Kidney glomerular epithelial cell (primary cell): ENCODE data around the gene VSIG10L2.
A peak's percentile ranks its signal among the peaks of the same experiment; 100 is the strongest.

Source experiments
- DNase-seq: peaks from one replicate; lab custom pipeline; 2025; lab: John Stamatoyannopoulos, UW

The VSIG10L2 gene

DNA sequence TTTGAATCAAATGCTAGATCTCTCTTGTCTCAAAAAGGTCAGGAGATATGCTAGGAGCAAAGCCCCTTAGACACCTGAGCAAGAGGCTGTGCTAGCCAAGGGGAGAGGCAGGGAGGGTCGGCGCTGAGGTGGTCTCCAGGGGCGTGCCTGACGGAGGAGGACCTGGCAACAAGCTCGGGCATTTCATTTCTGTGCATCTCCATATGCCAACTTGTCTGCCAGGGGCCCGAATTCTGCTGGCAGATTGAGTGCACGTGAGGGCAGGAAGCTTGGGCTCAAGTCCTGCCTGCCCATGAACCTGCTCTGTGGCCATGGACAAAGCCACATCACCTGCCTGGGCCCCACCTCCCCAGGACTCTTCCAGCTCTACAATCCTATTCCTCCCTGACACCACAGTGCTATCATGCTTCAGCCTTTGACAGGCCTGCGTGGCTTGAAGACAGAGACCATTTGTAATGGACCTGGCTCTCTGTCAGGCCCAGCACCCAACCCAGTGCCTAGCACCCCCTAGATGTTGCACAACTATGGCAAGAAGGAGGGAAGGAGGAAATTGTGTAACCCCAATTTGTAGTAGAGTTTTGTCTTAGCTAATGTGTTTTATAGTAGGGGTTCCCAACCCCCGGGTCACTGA lies 16.3 kb upstream of the VSIG10L2 start:
- DNase-seq, result no peak

DNA sequence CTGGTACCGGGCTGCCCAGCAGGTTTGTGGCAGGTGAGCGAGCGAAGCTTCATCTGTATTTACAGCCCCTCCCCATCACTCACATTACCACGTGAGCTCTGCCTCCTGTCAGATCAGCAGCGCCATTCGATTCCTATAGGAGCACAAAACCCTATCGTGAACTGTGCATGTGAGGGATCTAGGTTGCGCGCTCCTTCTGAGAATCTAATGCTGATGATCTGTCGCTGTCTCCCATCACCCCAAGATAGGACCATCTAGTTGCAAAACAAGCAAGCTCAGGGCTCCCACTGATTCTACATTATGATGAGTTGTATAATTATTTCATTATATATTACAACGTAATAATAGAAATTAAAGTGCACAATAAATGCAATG lies 15.8 kb upstream of the VSIG10L2 start:
- DNase-seq, result no peak

DNA sequence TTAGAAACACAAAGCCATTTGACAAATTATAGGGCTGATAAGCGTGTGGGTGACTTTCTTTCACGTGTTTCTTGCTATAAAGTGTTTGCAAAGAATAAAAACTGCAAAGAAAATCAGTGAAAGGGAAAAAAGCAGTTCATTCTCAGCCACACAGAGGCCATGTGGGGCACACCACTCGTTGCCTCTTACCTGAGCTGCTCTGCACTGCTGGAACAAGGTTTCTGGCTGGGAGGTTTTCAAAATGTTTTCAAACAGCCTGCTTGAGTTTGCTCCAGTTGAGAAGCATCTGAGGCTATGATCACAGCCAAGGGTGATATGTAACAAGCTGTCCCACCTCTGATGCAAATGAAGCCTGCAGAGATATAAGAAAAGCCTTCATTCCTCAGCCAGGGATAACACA lies 14.7 kb upstream of the VSIG10L2 start:
- DNase-seq, result no peak

DNA sequence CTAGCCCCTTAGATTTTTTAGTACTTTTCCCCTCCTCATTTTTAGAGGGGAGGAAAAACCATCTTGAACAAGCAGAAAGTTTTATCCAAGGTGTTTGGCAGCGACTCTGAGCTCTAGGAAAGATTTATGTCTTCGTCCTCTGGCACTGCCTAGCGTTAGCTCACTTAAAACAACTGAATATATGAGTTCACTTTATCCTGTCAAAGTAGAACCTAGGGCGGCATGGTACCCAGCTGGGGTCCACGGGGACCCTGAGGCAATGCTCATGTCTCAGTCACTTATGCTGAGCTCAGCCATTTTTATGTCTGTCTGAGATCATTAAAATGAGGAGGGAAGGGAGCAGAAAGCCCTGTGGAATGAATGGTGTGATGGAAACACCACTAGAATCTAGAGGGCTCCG lies 14.2 kb upstream of the VSIG10L2 start:
- DNase-seq, result no peak

DNA sequence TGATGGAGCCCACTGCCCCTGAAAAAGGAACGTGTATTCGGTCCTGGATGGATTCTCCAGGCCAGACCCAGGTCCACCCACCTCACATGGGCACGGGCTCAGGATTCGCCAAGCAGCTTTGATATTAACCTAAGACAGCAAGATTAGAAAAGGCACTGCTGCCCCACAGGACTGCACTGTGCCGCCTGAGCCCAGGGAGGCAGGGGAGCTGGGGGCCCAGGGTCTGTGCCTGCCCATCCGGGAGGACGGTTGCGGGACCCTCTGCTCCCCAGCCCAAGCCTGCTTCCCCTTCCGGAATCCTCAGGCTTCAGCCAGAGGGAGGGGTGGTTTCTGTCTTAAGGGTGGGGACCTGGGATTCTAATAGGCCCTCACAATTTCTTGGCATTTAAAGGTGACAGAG lies 13.5 kb upstream of the VSIG10L2 start:
- no peak for DNase-seq

DNA sequence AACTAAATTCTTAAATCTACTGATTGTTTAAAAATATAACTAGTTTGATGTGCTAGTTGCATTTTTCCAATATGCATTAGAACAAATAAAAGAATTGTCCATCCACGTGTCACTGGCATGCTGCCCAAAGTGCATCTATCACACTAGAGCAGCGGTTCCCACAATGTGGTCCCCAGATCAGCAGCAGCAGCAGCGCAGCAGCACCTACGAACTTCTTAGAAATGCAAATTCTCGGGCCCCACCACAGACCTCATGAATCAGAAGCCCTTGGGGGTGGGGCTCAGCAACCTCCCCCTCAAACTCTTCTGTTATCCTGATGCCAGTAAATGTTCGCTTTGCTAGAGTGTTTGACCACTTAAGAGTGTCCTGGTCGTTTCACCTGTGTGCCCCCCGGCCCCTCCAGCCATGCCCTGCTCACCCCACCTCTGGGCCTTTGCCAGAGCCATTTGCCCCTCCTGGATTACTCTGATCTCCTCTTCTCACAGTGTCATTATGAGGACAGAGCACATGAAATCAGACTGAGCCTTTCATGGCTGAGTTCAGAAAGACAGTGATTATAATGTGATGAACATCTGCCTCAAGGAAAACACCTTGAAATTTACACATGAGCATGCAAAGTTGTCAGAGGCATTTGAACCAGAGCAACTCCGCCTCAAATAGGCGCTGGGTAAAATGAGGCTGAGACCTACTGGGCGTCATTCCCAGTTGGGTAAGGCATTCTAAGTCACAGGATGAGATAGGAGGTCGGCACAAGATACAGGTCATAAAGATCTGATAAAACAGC lies 12.6 kb upstream of the VSIG10L2 start:
- no peak for DNase-seq

DNA sequence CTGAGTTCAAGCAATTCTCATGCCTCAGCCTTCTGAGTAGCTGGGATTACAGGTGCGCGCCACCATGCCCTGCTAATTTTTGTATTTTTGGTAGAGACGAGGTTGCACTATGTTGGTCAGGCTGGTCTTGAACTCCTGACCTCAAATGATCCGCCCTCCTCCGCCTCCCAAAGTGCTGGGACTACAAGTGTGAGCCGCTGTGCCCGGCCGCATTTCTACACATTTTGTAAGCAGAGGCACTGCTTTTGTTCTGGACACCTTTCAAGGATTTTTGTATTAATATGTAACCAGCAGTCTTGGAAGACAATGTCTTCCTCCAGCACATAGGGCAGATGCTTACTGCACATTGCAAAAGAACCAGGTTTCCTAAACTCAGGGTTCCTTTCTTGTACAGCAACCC lies 11.4 kb upstream of the VSIG10L2 start:
- DNase-seq, result no peak

DNA sequence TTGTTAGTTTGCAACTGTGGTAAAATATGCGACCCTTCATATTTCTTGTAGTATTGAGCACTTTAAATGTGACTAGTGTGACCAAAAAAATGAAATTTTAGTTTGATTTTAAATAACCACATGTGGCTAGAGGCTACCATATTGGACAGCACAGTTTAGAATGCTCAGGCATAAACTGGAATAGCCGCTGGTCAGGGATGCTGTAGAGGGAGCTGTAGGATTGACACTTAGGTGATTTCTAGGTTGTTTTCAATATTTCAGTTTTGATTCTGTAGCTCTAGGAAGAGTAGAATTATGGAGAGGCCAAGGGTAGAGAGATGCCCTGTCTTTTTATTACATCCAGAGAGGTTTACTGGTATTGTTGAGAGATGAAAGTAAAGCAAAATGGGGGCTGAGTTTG lies 10.8 kb upstream of the VSIG10L2 start:
- DNase-seq, result no peak

DNA sequence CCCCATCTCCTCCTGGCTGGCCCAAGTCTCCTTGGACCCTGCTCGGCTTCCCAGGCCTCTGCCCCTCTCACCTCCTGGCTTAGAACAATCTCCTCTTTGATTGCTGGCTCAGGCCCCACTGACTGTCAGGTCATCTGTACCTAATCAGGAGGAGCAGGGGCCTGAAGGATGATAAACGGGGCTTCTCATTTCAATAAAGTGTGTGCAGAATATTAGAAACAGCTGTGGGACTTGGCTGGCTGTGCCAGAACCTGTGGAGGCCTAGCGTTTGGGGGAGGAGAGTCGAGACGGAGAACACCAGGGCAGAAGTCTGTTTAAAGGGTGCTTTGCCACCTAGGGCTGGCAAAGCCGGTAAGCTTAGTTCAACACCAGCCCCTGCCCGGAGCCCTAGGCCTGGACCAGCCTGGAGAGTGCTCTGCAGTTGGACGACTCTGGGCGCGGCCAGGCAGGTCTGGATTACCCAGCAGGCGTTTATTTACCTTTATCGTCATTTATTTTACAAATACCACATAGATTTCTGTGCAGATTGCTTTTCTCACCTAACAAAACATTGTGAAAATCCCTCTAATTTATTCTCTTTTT lies 10.1 kb upstream of the VSIG10L2 start:
- DNase-seq, result no peak

DNA sequence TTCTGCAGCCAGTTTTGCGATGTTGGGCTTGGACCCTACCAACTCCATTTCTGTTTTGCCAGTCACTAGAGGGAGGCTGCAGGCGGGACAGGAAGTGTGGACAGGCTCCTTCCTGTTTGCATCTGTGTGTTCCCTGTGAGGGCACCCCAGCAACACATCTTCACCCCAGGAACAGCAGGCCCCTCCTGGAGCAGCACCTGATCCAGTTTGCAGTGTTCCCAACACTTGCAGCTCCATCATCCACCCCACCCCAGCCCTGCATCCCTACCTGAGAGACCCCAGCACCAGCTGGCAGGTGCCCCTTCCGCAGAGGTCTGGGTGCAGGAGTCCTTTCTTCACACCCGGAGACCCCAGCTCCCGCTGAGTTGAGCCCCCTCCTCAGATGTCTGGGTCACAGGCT lies 7.4 kb upstream of the VSIG10L2 start:
- no peak for DNase-seq

DNA sequence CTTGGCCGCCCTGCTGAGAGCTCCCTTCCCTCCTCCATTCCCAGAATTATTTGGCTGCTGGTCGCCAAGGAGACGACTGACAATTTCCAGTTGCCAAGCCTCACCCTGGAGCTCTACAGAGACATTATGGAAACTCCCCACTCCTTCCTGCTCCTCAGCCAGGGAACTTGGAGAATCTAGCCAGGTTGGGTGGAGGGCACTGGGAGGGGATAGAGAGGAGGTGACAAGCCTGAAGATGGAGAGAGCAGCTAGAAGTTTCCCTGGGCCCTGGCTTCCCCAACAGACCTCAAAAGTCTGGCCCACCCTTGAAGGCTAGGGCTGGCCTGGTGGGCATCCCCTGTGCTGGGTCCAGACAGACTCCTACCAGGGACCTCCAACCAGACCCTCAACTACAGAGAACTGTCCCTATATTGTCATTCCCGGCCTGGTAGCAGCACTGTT lies 6.7 kb upstream of the VSIG10L2 start:
- DNase-seq, result no peak

DNA sequence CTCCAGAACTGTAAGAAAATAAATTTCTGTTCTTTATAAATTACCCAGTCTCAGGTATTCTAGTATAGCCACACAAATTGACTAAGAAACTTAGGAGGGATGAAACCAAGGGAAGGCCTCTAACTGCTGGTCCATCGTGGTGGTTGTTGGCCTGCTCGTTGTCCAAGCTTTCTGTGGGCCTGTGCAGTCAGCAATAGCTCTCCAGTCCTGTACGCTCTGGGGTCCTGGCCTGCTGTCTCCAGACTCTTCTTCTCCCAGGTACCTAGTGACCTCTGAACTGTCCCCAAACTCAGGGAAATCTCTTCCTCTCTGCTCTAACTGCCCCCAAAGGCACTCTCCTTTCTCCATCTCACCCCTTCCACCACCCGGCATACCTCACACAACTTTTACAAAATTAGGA lies 5.7 kb upstream of the VSIG10L2 start:
- no peak for DNase-seq

DNA sequence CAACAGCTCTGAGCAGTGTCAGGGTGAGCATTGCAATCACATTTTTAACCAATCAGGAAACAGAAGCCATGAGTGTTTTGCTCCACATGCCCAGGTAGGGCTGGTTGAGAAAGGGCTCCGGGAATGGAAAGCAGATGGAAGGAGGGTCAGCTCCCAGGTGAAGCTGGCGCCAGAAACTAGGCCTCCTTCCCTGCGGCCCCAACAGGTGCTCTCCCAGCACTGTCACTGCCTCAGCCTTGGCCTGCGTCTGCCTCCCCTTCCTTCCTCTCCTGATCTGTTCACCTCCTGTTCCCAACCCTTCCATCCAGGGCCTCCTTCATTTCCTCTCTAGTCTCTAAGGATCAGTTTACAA lies 4.6 kb upstream of the VSIG10L2 start:
- DNase-seq, result no peak

DNA sequence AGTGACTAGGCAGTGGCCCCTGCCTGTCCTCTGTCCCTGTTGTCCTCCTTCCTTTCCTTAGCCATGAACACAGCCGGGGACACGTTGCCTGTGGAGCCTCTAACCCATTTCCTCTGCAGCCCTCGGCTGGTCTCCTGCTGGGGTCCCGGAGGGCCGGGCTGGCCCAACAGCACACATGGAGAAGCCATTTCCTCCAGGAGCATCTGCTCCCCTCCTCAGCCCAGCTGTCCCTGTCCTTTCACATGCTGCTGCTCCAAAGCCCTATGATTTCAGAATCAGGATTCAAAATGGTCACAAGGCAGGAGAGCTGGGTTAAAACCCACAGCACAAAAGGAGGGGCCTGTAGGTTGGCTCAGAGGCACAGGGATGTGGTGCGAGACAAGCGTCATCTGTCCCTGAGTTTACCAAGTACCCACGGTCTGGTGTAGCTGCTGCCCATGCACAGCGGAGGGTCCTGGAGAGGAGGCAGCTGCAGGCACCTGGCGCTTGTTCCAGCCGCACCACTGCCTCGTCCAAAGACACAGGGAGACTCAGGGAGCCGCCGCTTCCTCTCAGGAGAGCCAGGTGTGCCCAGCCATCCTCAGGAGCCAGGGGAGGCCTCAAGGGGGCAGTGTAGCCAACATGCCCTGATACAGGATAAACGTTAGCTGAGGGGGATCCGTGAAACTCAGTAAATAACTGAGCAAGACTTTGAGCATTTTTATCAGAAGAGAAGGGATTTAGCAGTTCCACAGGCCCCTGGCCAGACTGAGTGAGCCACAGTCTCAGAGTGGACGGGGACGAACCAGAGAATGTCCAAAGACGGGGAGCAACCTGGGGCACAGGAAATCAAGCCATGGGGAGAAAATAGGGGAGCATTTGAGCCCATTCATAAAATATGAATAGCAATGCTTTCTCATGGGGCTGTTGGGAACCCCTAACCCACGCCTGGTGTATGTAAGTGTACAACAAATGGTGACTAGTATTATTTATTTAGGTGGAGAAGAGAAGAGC lies 3.9 kb upstream of the VSIG10L2 start:
- DNase-seq, result peak; percentile 30

DNA sequence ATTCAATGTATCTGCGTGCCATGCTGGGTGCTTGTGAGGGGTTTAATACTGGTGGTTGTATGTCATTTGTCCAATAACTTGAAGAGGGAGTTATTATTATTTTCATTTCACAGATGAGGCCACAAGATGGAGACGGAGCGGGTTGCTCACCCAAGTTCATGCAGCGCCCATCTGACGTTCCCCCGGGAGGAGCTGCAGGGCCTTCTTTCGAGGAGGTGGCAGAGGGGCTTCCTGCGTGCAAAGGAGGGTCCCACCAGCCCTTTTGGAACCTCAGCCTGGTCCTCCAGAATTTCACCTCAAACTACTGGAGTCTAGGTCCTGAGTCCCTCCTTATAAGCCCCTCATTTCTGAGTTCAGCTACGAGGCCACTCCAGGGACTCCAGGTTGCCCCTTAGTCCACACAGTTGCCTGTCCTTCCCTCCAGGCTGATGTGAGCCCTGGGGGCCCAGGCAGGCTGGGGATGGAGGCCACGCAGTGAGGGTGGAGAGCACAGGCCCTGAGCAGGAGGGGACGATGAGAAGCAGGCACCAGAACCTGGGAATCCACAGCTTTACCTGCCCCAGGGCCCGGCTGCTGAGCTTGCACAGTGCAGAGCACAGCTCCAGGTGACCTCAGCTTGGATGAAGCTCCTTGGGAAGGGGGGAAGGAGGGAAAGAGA lies 2.9 kb upstream of the VSIG10L2 start:
- no peak for DNase-seq

DNA sequence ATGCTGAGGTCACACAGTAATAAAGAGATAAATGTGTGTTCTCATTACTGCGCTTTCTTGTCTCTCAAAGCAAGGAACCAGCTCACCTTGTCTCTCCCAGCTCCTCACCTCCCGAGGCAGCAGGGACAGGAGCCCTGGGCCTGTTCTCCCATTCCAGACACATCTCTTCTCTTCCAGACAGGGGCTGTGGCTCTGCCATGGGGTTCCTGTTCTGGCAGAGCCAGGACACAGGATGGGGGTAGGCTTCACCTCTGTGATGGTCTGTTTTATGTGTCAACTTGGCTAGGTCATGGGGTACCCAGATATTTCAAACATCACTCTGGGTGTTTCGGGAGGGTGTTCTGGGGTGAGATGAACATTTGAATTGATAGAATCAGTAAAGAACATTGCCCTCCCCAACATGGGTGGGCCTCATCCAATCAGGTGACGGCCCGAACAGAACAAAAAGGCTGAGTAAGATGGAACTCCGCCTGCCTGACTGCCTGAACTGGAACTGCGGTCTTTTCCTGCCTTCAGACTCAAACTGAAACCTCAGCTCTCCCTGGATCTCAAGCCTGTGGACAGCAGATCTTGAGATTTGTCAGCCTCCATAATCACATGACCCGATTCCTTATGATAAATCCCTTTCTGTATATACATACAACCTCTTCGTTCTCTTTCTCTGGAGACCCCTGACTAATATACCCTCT lies 2.0 kb upstream of the VSIG10L2 start:
- no peak for DNase-seq

DNA sequence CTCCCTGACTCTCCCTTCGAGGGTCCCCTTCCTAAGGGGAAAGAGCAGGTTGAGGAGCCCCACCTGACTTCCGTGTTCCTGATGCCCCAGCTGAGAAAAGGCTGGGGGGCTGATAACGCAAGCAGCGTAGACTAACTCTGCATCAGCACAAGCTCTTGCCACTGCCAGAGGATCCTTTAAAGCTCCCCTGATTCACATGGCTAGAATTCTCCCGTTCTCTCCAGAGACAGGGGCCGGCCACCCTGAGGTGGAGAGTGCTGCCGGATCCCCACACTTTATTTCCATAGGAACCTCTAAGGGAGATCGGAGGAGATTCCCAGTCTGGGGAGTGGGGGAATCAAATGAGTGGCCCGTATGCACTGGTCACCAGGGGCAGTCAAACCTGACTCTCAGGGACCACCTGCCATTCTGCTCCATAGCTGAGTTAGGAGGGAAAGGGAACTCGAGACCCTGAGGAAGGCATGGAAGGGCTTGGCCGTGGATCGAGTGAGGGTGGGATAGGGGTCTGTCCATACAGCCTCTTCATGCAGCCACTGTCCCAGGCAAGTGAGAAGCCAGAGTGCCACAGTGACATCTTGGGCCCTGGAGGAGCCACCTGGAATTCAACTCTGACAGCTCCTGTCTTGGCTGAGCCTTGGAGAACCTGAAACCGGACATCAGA lies 1.4 kb upstream of the VSIG10L2 start:
- DNase-seq, result no peak

DNA sequence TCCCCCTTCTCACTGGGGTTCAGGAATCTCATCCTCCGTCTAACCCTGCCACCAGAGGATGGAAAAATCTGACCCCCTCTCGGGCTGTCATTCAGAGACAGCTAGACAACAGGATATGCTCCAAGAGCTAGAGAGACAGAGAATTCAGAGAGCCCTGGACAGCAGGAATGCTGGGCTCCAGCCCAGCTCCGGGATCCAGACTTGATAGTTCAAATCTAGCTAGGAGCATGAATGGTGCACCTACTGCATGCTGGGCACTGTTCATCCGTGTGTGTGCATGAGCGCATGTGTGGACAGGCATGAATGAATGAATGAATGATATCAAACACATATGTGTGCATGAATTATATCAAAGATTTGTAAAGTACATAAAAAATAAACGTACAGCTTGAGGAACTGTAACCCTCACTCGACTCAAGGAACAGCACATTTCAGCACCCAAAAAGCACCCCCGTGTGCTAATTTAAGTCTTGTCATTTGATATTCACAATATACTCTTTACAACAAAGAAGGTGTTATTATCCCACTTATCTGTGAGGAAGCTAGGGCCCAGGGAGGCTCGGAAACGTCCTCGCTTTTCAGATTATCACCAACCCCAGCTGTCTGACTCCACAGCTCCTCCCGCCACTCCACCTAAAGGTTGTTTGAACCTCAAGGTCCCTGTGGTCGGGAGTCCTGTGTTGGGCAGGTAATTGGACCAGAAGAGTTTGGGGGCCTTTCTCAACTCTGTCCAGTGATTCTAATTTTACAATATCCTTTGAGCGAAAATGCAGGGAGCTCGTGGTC lies 640 bp upstream of the VSIG10L2 start:
- no peak for DNase-seq

DNA sequence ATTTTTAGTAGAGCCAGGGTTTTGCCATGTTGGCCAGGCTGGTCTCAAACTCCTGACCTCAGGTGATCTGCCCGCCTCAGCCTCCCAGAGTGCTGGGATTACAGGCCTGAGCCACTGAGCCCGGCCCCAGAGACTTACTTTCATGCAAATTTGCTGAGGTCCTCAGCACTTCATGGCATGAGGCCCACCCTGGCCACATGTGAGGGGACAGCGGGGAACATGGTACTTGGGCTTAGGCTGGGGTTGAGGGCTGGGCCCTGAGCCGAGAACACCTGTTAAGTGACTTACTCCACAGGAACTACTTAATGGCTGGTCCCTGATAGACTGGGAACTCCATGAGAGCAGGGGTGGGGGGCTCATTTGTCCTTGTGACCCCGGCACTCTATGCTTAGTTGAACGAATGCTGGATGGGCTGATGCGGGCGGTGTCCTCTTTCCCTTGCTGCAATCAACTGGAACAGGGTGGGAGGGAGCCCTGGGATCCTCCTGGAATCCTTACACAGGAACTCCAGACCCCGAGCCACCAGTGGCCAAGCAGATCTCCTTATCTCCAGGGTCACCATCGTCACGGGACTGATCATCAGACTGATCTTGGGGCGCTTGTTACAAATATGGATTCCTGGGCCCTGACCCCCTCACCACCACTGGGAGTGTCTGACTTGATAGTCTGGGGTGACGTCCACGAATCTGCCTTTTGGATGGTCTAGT lies 1.0 kb downstream of the VSIG10L2 start:
- DNase-seq, result no peak
